HL-60 (cell line): ENCODE results near the gene EIF3B.

Experiments
- GABPA ChIP-seq: IDR thresholded peaks from 2 replicates; pipeline ENCODE4 v1.6.1; 2012; ENCODE audit warnings: low read depth
- POLR2AphosphoS5 ChIP-seq: IDR thresholded peaks from 2 replicates; pipeline ENCODE4 v1.6.1; 2012; ENCODE audit warnings: low read depth
- SPI1 ChIP-seq: IDR thresholded peaks from 2 replicates; pipeline ENCODE4 v1.6.1; 2012; ENCODE audit warnings: low read depth, mild to moderate bottlenecking, borderline replicate concordance
- TF ChIP-seq, protein P1 (sequence below): IDR thresholded peaks from one replicate; pipeline ENCODE4 v1.5.1; 2011; ENCODE audit warnings: low read length, control low read depth, inconsistent platforms; ENCODE audit not compliant: insufficient read depth
- TF ChIP-seq, protein P2 (sequence below): IDR thresholded peaks from 2 replicates; pipeline ENCODE4 v1.6.1; 2012; ENCODE audit warnings: low read depth; ENCODE audit not compliant: insufficient replicate concordance

DNA sequence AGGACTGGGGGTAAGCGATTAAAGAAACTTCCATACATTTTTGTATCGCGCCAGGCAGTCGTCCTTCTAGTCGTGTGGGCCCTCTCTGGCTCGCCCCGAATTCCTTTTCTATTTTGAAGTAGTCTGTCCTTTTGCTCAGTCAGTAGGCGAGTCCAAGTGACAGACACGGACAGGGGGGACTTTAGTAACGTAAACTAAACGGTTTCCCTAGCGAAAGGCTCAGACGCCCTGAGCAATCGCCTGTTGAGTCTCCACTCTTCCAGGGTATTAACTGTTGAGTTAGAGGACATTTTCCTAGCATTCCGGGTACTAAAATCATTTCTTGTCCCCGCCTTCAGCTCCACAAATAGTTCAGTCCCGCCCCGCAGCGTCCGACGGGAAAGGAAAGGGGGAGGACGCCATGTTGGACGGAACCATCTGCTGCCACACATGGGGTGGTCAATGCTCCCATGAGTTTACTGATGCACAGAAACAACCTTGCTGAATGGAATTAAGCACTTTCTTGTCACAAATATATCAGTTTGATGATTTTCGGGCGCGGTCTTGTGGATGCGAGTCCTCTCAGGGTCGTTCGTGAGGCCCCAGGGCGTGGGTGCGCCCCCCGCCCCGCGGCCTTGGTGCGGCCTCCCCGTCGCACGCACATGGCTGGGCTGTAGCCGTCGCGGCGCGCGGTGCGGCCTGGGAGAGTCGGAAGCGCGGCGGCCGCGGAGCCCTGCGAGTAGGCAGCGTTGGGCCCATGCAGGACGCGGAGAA lies at the start of gene EIF3B:
- TF ChIP-seq POLR2AphosphoS5 (peak; percentile 95), SPI1 (no peak), GABPA (no peak)
- TF ChIP-seq, protein P1, sequence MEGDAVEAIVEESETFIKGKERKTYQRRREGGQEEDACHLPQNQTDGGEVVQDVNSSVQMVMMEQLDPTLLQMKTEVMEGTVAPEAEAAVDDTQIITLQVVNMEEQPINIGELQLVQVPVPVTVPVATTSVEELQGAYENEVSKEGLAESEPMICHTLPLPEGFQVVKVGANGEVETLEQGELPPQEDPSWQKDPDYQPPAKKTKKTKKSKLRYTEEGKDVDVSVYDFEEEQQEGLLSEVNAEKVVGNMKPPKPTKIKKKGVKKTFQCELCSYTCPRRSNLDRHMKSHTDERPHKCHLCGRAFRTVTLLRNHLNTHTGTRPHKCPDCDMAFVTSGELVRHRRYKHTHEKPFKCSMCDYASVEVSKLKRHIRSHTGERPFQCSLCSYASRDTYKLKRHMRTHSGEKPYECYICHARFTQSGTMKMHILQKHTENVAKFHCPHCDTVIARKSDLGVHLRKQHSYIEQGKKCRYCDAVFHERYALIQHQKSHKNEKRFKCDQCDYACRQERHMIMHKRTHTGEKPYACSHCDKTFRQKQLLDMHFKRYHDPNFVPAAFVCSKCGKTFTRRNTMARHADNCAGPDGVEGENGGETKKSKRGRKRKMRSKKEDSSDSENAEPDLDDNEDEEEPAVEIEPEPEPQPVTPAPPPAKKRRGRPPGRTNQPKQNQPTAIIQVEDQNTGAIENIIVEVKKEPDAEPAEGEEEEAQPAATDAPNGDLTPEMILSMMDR: no peak
- TF ChIP-seq, protein P2, sequence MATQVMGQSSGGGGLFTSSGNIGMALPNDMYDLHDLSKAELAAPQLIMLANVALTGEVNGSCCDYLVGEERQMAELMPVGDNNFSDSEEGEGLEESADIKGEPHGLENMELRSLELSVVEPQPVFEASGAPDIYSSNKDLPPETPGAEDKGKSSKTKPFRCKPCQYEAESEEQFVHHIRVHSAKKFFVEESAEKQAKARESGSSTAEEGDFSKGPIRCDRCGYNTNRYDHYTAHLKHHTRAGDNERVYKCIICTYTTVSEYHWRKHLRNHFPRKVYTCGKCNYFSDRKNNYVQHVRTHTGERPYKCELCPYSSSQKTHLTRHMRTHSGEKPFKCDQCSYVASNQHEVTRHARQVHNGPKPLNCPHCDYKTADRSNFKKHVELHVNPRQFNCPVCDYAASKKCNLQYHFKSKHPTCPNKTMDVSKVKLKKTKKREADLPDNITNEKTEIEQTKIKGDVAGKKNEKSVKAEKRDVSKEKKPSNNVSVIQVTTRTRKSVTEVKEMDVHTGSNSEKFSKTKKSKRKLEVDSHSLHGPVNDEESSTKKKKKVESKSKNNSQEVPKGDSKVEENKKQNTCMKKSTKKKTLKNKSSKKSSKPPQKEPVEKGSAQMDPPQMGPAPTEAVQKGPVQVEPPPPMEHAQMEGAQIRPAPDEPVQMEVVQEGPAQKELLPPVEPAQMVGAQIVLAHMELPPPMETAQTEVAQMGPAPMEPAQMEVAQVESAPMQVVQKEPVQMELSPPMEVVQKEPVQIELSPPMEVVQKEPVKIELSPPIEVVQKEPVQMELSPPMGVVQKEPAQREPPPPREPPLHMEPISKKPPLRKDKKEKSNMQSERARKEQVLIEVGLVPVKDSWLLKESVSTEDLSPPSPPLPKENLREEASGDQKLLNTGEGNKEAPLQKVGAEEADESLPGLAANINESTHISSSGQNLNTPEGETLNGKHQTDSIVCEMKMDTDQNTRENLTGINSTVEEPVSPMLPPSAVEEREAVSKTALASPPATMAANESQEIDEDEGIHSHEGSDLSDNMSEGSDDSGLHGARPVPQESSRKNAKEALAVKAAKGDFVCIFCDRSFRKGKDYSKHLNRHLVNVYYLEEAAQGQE: peak; percentile 36
